H1 (cell line): Measurements from ENCODE around the gene RAB21. TPM values are rescaled to one million over a fixed set of nuclear protein-coding genes. Genes with fewer than 3 reads are reported as not detected.

Experiments used
- CTCF ChIA-PET: fragments of 300-600 bp; sonication (Branson Sonifier 250); formaldehyde crosslinking; loops from one replicate; lab custom pipeline; 2021; ENCODE audit not compliant: partially characterized antibody; lab: Charles Lee
- POLR2A ChIA-PET: fragments of 300-600 bp; sonication (Branson Sonifier 250); formaldehyde crosslinking; loops from one replicate; lab custom pipeline; 2021; ENCODE audit warnings: inconsistent platforms; ENCODE audit not compliant: partially characterized antibody; lab: Charles Lee
- DNase-seq, 2 experiments: peaks; one replicate each; pipeline versions ENCODE4 v3.0.0 to v3.0.0-alpha.2; 2010 to 2022; ENCODE audit warnings: low spot score in 2 of 2, low read depth in 1 of 2, mixed read lengths in 1 of 2
- FAIRE-seq: peaks from 2 replicates; lab custom pipeline; 2011; peaks lifted over from hg19 to GRCh38; lab: Jason Lieb, UNC
- H2AFZ ChIP-seq: 2 replicates; pipeline ENCODE4 v1.8.1; 2012; ENCODE audit warnings: low read length, inconsistent platforms
- H2AK5ac ChIP-seq: 2 replicates; pipeline ENCODE4 v1.6.1; 2013; ENCODE audit warnings: low read depth, low read length
- H2BK120ac ChIP-seq: replicated peaks from 2 replicates; pipeline ENCODE3; 2013; ENCODE audit warnings: low read depth, low read length, inconsistent platforms
- H2BK12ac ChIP-seq: 2 replicates; pipeline ENCODE4 v1.6.1; 2013; ENCODE audit warnings: low read depth, low read length
- H2BK15ac ChIP-seq: 2 replicates; pipeline ENCODE4 v1.6.1; 2013; ENCODE audit warnings: low read length
- H2BK20ac ChIP-seq: 2 replicates; pipeline ENCODE4 v1.6.1; 2013; ENCODE audit warnings: low read length
- H2BK5ac ChIP-seq: 2 replicates; pipeline ENCODE4 v1.6.1; 2013; ENCODE audit warnings: low read depth, low read length
- H3K14ac ChIP-seq: 2 replicates; pipeline ENCODE4 v1.6.1; 2013; ENCODE audit warnings: inconsistent platforms; ENCODE audit not compliant: insufficient read length
- H3K18ac ChIP-seq: 2 replicates; pipeline ENCODE4 v1.6.1; 2013; ENCODE audit warnings: low read length; ENCODE audit errors: extremely low read depth
- H3K23ac ChIP-seq: 2 replicates; pipeline ENCODE4 v1.6.1; 2013; ENCODE audit warnings: inconsistent platforms; ENCODE audit not compliant: insufficient read length
- H3K23me2 ChIP-seq: 2 replicates; pipeline ENCODE4 v1.6.1; 2013; ENCODE audit warnings: low read depth, low read length
- H3K27ac ChIP-seq: 2 replicates; pipeline ENCODE4 v1.6.1; 2011; ENCODE audit warnings: low read depth, low read length, inconsistent platforms
- H3K27me3 ChIP-seq, 4 experiments: replicated peaks in 1 of 4; 1 replicate in 1 of 4; 2 replicates in 3 of 4; pipeline versions ENCODE4 v1.6.1 to v1.8.1; 2011 to 2013; ENCODE audit warnings: low read length in 3 of 4, mild to moderate bottlenecking in 3 of 4, inconsistent platforms in 2 of 4, mixed read lengths in 2 of 4, moderate library complexity in 1 of 4; ENCODE audit not compliant: control insufficient read depth in 3 of 4, insufficient read depth in 3 of 4; ENCODE audit errors: extremely low read depth in 1 of 4
- H3K36me3 ChIP-seq, 4 experiments: 2 replicates each; pipeline versions ENCODE4 v1.6.1 to v1.8.1; 2011 to 2013; ENCODE audit warnings: mild to moderate bottlenecking in 4 of 4, low read length in 3 of 4, moderate library complexity in 2 of 4, control low read depth in 1 of 4, inconsistent platforms in 1 of 4; ENCODE audit not compliant: insufficient read depth in 4 of 4, control insufficient read depth in 2 of 4
- H3K4ac ChIP-seq: replicated peaks from 2 replicates; pipeline ENCODE3; 2013; ENCODE audit warnings: low read length, low read depth, mixed read lengths, inconsistent platforms; ENCODE audit not compliant: insufficient read length
- H3K4me1 ChIP-seq, 4 experiments: replicated peaks in 1 of 4; 1 replicate in 1 of 4; 2 replicates in 3 of 4; pipeline versions ENCODE4 v1.6.1 to v1.8.1; 2011 to 2013; ENCODE audit warnings: low read length in 3 of 4, inconsistent platforms in 2 of 4, mixed read lengths in 1 of 4; ENCODE audit not compliant: insufficient read depth in 4 of 4, control insufficient read depth in 3 of 4
- H3K4me2 ChIP-seq, 2 experiments: 2 replicates each; pipeline versions ENCODE4 v1.6.1 to v1.8.1; 2011 to 2013; ENCODE audit warnings: low read depth in 2 of 2, low read length in 2 of 2, control low read depth in 1 of 2, inconsistent platforms in 1 of 2, mild to moderate bottlenecking in 1 of 2; ENCODE audit not compliant: insufficient read depth in 1 of 2
- H3K4me3 ChIP-seq, 4 experiments: fragments of 200-600, 300-600 bp in 1 of 4; sonication (generic), shearing (Covaris generic), sonication (Bioruptor Twin) in 1 of 4; 2 replicates each; pipeline versions ENCODE4 v1.5.1 to v1.8.1; 2011 to 2016; ENCODE audit warnings: low read length in 4 of 4, low read depth in 3 of 4, control low read depth in 2 of 4, inconsistent platforms in 2 of 4, mild to moderate bottlenecking in 2 of 4, mixed read lengths in 1 of 4, moderate library complexity in 1 of 4; ENCODE audit not compliant: insufficient read depth in 2 of 4; ENCODE audit errors: extremely low read depth in 1 of 4
- H3K56ac ChIP-seq: replicated peaks from 2 replicates; pipeline ENCODE3; 2013; ENCODE audit warnings: low read depth, mild to moderate bottlenecking, mixed read lengths, low read length, inconsistent platforms; ENCODE audit not compliant: insufficient read length
- H3K79me1 ChIP-seq: 2 replicates; pipeline ENCODE4 v1.6.1; 2013; ENCODE audit warnings: low read depth, low read length, control low read depth
- H3K79me2 ChIP-seq, 2 experiments: 2 replicates each; pipeline versions ENCODE4 v1.6.1 to v1.8.1; 2012 to 2013; ENCODE audit warnings: low read length in 2 of 2, mild to moderate bottlenecking in 2 of 2, inconsistent platforms in 1 of 2; ENCODE audit not compliant: insufficient read depth in 2 of 2, control insufficient read depth in 1 of 2
- H3K9ac ChIP-seq, 4 experiments: replicated peaks in 1 of 4; 1 replicate in 1 of 4; 2 replicates in 3 of 4; pipeline versions ENCODE4 v1.6.1 to v1.8.1; 2011 to 2013; ENCODE audit warnings: low read depth in 3 of 4, low read length in 3 of 4, control low read depth in 2 of 4, mild to moderate bottlenecking in 2 of 4, moderate library complexity in 2 of 4, inconsistent platforms in 1 of 4; ENCODE audit errors: extremely low read depth in 1 of 4
- H3K9me3 ChIP-seq, 2 experiments: 2 replicates each; pipeline versions ENCODE4 v1.6.1 to v1.8.1; 2012 to 2013; ENCODE audit warnings: mild to moderate bottlenecking in 2 of 2, moderate library complexity in 2 of 2, control low read depth in 1 of 2, inconsistent platforms in 1 of 2, low read depth in 1 of 2, low read length in 1 of 2, mixed read lengths in 1 of 2; ENCODE audit not compliant: insufficient read depth in 2 of 2
- H4K20me1 ChIP-seq, 2 experiments: replicated peaks in 1 of 2; 2 replicates each; pipeline versions ENCODE3 to v1.8.1; 2011 to 2013; ENCODE audit warnings: inconsistent platforms in 2 of 2, low read length in 2 of 2, mild to moderate bottlenecking in 1 of 2; ENCODE audit not compliant: insufficient read depth in 2 of 2, control insufficient read depth in 1 of 2
- H4K5ac ChIP-seq: 2 replicates; pipeline ENCODE4 v1.6.1; 2013; ENCODE audit warnings: low read length, low read depth, mixed read lengths, inconsistent platforms; ENCODE audit not compliant: insufficient read length
- H4K8ac ChIP-seq: 2 replicates; pipeline ENCODE4 v1.8.0; 2013; ENCODE audit warnings: mild to moderate bottlenecking, moderate library complexity, low read length, inconsistent platforms; ENCODE audit not compliant: insufficient read depth; ENCODE audit errors: extremely low read depth
- H4K91ac ChIP-seq: replicated peaks from 2 replicates; pipeline ENCODE3; 2013; ENCODE audit warnings: low read length, mixed read lengths, inconsistent platforms; ENCODE audit not compliant: insufficient read length
- HDAC6 ChIP-seq: IDR thresholded peaks from one replicate; pipeline ENCODE4 v1.7.1; 2012; ENCODE audit warnings: low read depth, mild to moderate bottlenecking, inconsistent platforms, low read length, moderate library complexity
- POLR2AphosphoS5 ChIP-seq: IDR thresholded peaks from 2 replicates; pipeline ENCODE4 v1.6.1; 2011; ENCODE audit warnings: low read depth, low read length
- RAD21 ChIP-seq, 2 experiments: IDR thresholded peaks in 1 of 2; conservative IDR thresholded peaks in 1 of 2; 2 replicates each; pipeline ENCODE4 v1.6.1; 2011; ENCODE audit warnings: low read depth in 2 of 2, low read length in 2 of 2, improper control_type of control experiment in 1 of 2, inconsistent platforms in 1 of 2, mild to moderate bottlenecking in 1 of 2, moderate library complexity in 1 of 2
- RFX5 ChIP-seq: IDR thresholded peaks from 2 replicates; pipeline ENCODE4 v1.6.1; 2011; ENCODE audit warnings: low read depth, low read length, improper control_type of control experiment, borderline replicate concordance
- SUZ12 ChIP-seq: fragments of 200-600 bp; sonication (generic); IDR thresholded peaks from 2 replicates; pipeline ENCODE4 v1.6.1; 2012; ENCODE audit warnings: mild to moderate bottlenecking, inconsistent platforms, low read length, moderate library complexity, mixed read lengths
- WGBS, 2 experiments: shearing (Covaris generic) in 1 of 2; methylation state at CpG; one replicate each; pipeline versions ENCODE4 v1.1.6 to v1.1.7; 2013 to 2015; ENCODE audit warnings: low lambda C conversion rate in 2 of 2, mixed read lengths in 2 of 2, inconsistent platforms in 1 of 2, low coverage in 1 of 2, missing lambda C conversion rate in 1 of 2; ENCODE audit not compliant: insufficient replicate concordance in 2 of 2, insufficient coverage in 1 of 2, insufficient read length in 1 of 2; ENCODE audit errors: extremely low coverage in 1 of 2, missing lambda C conversion rate in 1 of 2; 5-methylcytosine and 5-hydroxymethylcytosine counted together
- polyA plus RNA-seq, 7 experiments: library from polyadenylated mRNA; depleted of rRNA in 3 of 7; stranded (reverse) in 5 of 7; unstranded in 2 of 7; fragments of >200 nt in 5 of 7; fragments of 200-250 nt in 2 of 7; gene quantifications; 1 replicate in 5 of 7; 2 replicates in 1 of 7; 4 replicates in 1 of 7; pipeline versions ENCODE4 v1.2.1 to v1.2.3, GENCODE V29; 2011 to 2013; ENCODE audit warnings: missing spikeins in 2 of 7, mixed read lengths in 2 of 7
- total RNA-seq: library from RNA; stranded (reverse); fragmentation: NEBNext Ultra II Directional; extraction: Animal tissue kit (Norgen Biotek cat#: 25700); gene quantifications from 2 replicates; pipeline ENCODE4 v1.2.1, GENCODE V29; 2021

Gene RAB21
- total and polyA plus RNA-seq, 2 of the 8 experiments (the other 6 are each of a cell fraction or from before 2014, with no cell fraction given), result 1.2 to 47.2 TPM

GRCh38 chr12:71800177-71800576, 45.5 kb downstream of the RAB21 start:
- Histone ChIP-seq H2AK5ac (no peak overlapping the region), H3K4me2 (no peak overlapping the region), H2BK12ac (no peak overlapping the region), H3K4ac (no peak overlapping the region), H2BK5ac (no peak overlapping the region), H3K9me3 (no peaks in the 10 kb centered on the region), H2BK120ac (no peak overlapping the region), H3K14ac (no peak overlapping the region), H3K27ac (no peak overlapping the region), H4K5ac (no peak overlapping the region), H4K8ac (no peak overlapping the region), H2AFZ (no peak overlapping the region), H4K20me1 (no peaks in the 10 kb centered on the region), H3K9ac (no peak overlapping the region), H3K36me3 (no peaks in the 10 kb centered on the region), H3K4me3 (no peak overlapping the region), H3K4me1 (peaks cover 0 to 2% (median 0%) of the 10 kb centered on the region in 4 experiments; a peak in 2 of 7 replicates), H4K91ac (no peak overlapping the region), H3K79me1 (no peaks in the 10 kb centered on the region), H3K23ac (no peak overlapping the region), H3K27me3 (no peaks in the 10 kb centered on the region), H2BK15ac (no peak overlapping the region), H3K56ac (no peak overlapping the region), H3K23me2 (no peaks in the 10 kb centered on the region; the same call in 1 of the 2 replicates), H3K18ac (no peak overlapping the region), H3K79me2 (no peaks in the 10 kb centered on the region), H2BK20ac (no peak overlapping the region)
- TF ChIP-seq POLR2AphosphoS5, result no peak
- no peak for TF ChIP-seq RAD21 (IDR thresholded peaks at IDR 0.05 in 1 of 2, conservative IDR thresholded peaks at IDR 0.05 in 1 of 2; ENCODE audit: low read depth in 2 of 2, low read length in 2 of 2)
- TF ChIP-seq RFX5, result no peak
- no peak for TF ChIP-seq HDAC6
- no peak for TF ChIP-seq SUZ12
- no peak for FAIRE-seq
- DNase-seq, result no peak
- ChIA-PET CTCF (no interaction called here), POLR2A (no interaction called here)
- 91% methylated on average over 3 of the region's 3 CpGs; no CpG with 5 or more reads in 1 of the 2 experiments for WGBS, 2 experiments
